Naive thymus-derived CD4-positive, alpha-beta T cell (primary cell): ENCODE results near the gene LGALS7B. TPM values are rescaled to one million over a fixed set of nuclear protein-coding genes. Genes with fewer than 3 reads are reported as not detected.
"Not testable (repeated sequence)": the region's sequence is repeated elsewhere in the genome, so short reads cannot be mapped to it uniquely, and the experiment has no call there.

Experiments
- ATAC-seq: fragments of 150-1000 bp; cut with Tn5 transposase; 2 replicates; pipeline ENCODE4 v1.10.0; 2021; ENCODE audit warnings: mild to moderate bottlenecking, moderate library complexity
- CTCF ChIA-PET: fragments of 350-600 bp; sonication (Branson Sonifier 250); formaldehyde crosslinking; loops from one replicate; lab custom pipeline; 2021; ENCODE audit warnings: antibody characterized with exemption; lab: Charles Lee
- POLR2A ChIA-PET: fragments of 350-600 bp; sonication (Branson Sonifier 250); formaldehyde crosslinking; loops from one replicate; lab custom pipeline; 2021; ENCODE audit warnings: antibody characterized with exemption, inconsistent platforms; lab: Charles Lee
- DNase-seq, 9 donors: peaks; one replicate each; pipeline versions ENCODE4 v3.0.0 to v3.0.0-alpha.2; 2020 to 2022; ENCODE audit warnings: mixed read lengths in 1 of 9
- H3K27ac ChIP-seq: one replicate; pipeline ENCODE4 v1.7.0; 2013; ENCODE audit warnings: mild to moderate bottlenecking, low read depth, low read length, moderate library complexity
- H3K27me3 ChIP-seq, 2 donors: one replicate each; pipeline ENCODE4 v1.7.0; 2013; ENCODE audit warnings: low read length in 2 of 2, mild to moderate bottlenecking in 2 of 2, moderate library complexity in 2 of 2; ENCODE audit not compliant: control insufficient read depth in 2 of 2, insufficient read depth in 2 of 2
- H3K36me3 ChIP-seq, 3 experiments: 1 replicate in 2 of 3; 2 replicates in 1 of 3; pipeline ENCODE4 v1.7.0; 2013; ENCODE audit warnings: low read length in 3 of 3, mild to moderate bottlenecking in 3 of 3, moderate library complexity in 1 of 3; ENCODE audit not compliant: insufficient read depth in 3 of 3, control insufficient read depth in 2 of 3
- H3K4me1 ChIP-seq, 2 donors: one replicate each; pipeline ENCODE4 v1.7.0; 2013; ENCODE audit warnings: low read length in 2 of 2, mild to moderate bottlenecking in 2 of 2, moderate library complexity in 1 of 2; ENCODE audit not compliant: control insufficient read depth in 2 of 2, insufficient read depth in 2 of 2
- H3K4me3 ChIP-seq: 2 replicates; pipeline ENCODE4 v1.7.0; 2013; ENCODE audit warnings: mild to moderate bottlenecking, low read length
- H3K9me3 ChIP-seq, 3 experiments: 1 replicate in 2 of 3; 2 replicates in 1 of 3; pipeline ENCODE4 v1.7.0; 2013; ENCODE audit warnings: low read length in 3 of 3; ENCODE audit not compliant: control insufficient read depth in 2 of 3
- H3K27ac Mint-ChIP-seq, 9 donors: one replicate each; pipeline ENCODE4 v1.8.0; 2020 to 2022; ENCODE audit warnings: mixed read lengths in 9 of 9, mild to moderate bottlenecking in 8 of 9, moderate library complexity in 5 of 9, inconsistent platforms in 2 of 9
- H3K27me3 Mint-ChIP-seq, 5 donors: one replicate each; pipeline ENCODE4 v1.8.0; 2021 to 2022; ENCODE audit warnings: mixed read lengths in 5 of 5, mild to moderate bottlenecking in 1 of 5
- H3K36me3 Mint-ChIP-seq, 5 donors: one replicate each; pipeline ENCODE4 v1.8.0; 2020 to 2022; ENCODE audit warnings: mixed read lengths in 5 of 5, mild to moderate bottlenecking in 3 of 5, inconsistent platforms in 1 of 5
- H3K4me1 Mint-ChIP-seq, 7 donors: one replicate each; pipeline ENCODE4 v1.8.0; 2020 to 2022; ENCODE audit warnings: mixed read lengths in 7 of 7, mild to moderate bottlenecking in 3 of 7, inconsistent platforms in 1 of 7
- H3K4me3 Mint-ChIP-seq, 10 donors: one replicate each; pipeline ENCODE4 v1.8.0; 2020 to 2022; ENCODE audit warnings: mild to moderate bottlenecking in 10 of 10, mixed read lengths in 10 of 10, moderate library complexity in 6 of 10, inconsistent platforms in 2 of 10
- H3K9me3 Mint-ChIP-seq, 11 donors: one replicate each; pipeline ENCODE4 v1.8.0; 2020 to 2022; ENCODE audit warnings: mixed read lengths in 11 of 11, mild to moderate bottlenecking in 4 of 11, inconsistent platforms in 1 of 11, moderate library complexity in 1 of 11
- intact Hi-C, 2 donors: fragments of 100-400 bp; cut with micrococcal nuclease; formaldehyde crosslinking; loops; one replicate each; pipeline ENCODE4 v1.15.1; 2023
- polyA plus RNA-seq, 2 donors: library from polyadenylated mRNA; unstranded; fragments of 300-500 nt; fragmentation: Illumina TruSeq; gene quantifications; one replicate each; pipeline ENCODE4 v1.2.3, GENCODE V29; 2021
- total RNA-seq, 6 experiments: library from RNA in 5 of 6; stranded (reverse) in 5 of 6; gene quantifications; 1 replicate in 5 of 6; 2 replicates in 1 of 6; pipeline ENCODE4 v1.2.3 and lab custom pipeline; 2021 to 2026

The LGALS7B gene
- total and polyA plus RNA-seq, 7 experiments from 2014 or later, result not detected

GRCh38 chr19:38774181-38774950 lies 14.6 kb upstream of the LGALS7B start:
- H3K27ac ChIP-seq, result no peak overlapping the region
- intact Hi-C loops, result no loop called here
- Mint-ChIP-seq H3K4me1 (peaks cover 0 to 6% (median 3%) of the 10 kb centered on the region in 7 donors), H3K36me3 (no peaks in the 10 kb centered on the region), H3K27ac (peak overlapping the region in 1 of 9 donors; percentile 6), H3K9me3 (no peaks in the 10 kb centered on the region), H3K27me3 (peaks cover 0 to 7% (median 0%) of the 10 kb centered on the region in 5 donors), H3K4me3 (no peak overlapping the region)
- no peak overlapping the region for H3K4me3 ChIP-seq
- ChIA-PET POLR2A (no interaction called here), CTCF (interaction anchor here (0.6 to 1.0 kb wide), 2 partner anchors 18 to 68 kb away, joined by 3 read pairs; no protein-coding TSS in a partner anchor)
- ATAC-seq (no peak), DNase-seq (no peak)
- H3K4me1 ChIP-seq, result peaks cover 0 to 3% of the 10 kb centered on the region in 2 donors
- H3K9me3 ChIP-seq, result no peaks in the 10 kb centered on the region
- H3K27me3 ChIP-seq, result no peaks in the 10 kb centered on the region
- no peaks in the 10 kb centered on the region for H3K36me3 ChIP-seq

GRCh38 chr19:38778733-38779132 lies 10.3 kb upstream of the LGALS7B start:
- POLR2A ChIA-PET, result interaction anchor here (0.6 to 0.7 kb wide), 2 partner anchors 135 to 156 kb away, joined by 5 read pairs; no protein-coding TSS in a partner anchor
- H3K27ac Mint-ChIP-seq, result no peak overlapping the region
- H3K27me3 ChIP-seq, result no peaks in the 10 kb centered on the region

GRCh38 chr19:38780443-38780842 lies 8.6 kb upstream of the LGALS7B start:
- Histone ChIP-seq H3K4me1 (no peaks in the 10 kb centered on the region), H3K4me3 (no peak overlapping the region), H3K27me3 (no peaks in the 10 kb centered on the region), H3K27ac (no peak overlapping the region), H3K36me3 (no peaks in the 10 kb centered on the region), H3K9me3 (no peaks in the 10 kb centered on the region)
- no peak overlapping the region for H3K4me3 Mint-ChIP-seq
- H3K9me3 Mint-ChIP-seq, result no peaks in the 10 kb centered on the region
- peaks cover 0 to 27% (median 0%) of the 10 kb centered on the region in 5 donors for H3K27me3 Mint-ChIP-seq
- H3K36me3 Mint-ChIP-seq, result no peaks in the 10 kb centered on the region
- DNase-seq, result no peak
- peak overlapping the region in 1 of 9 donors; percentile 30 for H3K27ac Mint-ChIP-seq
- intact Hi-C loops, result no loop called here
- no peak for ATAC-seq
- ChIA-PET POLR2A (no interaction called here), CTCF (no interaction called here)
- no peaks in the 10 kb centered on the region for H3K4me1 Mint-ChIP-seq

More at GRCh38 chr19:38778733-38779132, 10.3 kb upstream of the LGALS7B start:
- Mint-ChIP-seq H3K27me3 (peaks cover 0 to 27% (median 0%) of the 10 kb centered on the region in 5 donors), H3K9me3 (no peaks in the 10 kb centered on the region), H3K4me1 (peaks cover 0 to 4% (median 0%) of the 10 kb centered on the region in 7 donors), H3K4me3 (no peak overlapping the region), H3K36me3 (no peaks in the 10 kb centered on the region)
- ATAC-seq (no peak), DNase-seq (no peak)
- CTCF ChIA-PET, result no interaction called here
- Histone ChIP-seq H3K4me3 (no peak overlapping the region), H3K4me1 (no peaks in the 10 kb centered on the region), H3K36me3 (no peaks in the 10 kb centered on the region), H3K27ac (no peak overlapping the region), H3K9me3 (no peaks in the 10 kb centered on the region)
- intact Hi-C loops, result no loop called here

GRCh38 chr19:38781058-38781457 lies 7.9 kb upstream of the LGALS7B start:
- ATAC-seq, result no peak
- no peak for DNase-seq
- no peaks in the 10 kb centered on the region for H3K36me3 ChIP-seq
- H3K4me1 Mint-ChIP-seq, result no peaks in the 10 kb centered on the region
- ChIA-PET CTCF (no interaction called here), POLR2A (no interaction called here)
- no peaks in the 10 kb centered on the region for H3K4me1 ChIP-seq
- no peak overlapping the region for H3K27ac ChIP-seq
- H3K27me3 Mint-ChIP-seq, result peaks cover 0 to 27% (median 0%) of the 10 kb centered on the region in 5 donors
- H3K9me3 Mint-ChIP-seq, result no peaks in the 10 kb centered on the region
- H3K36me3 Mint-ChIP-seq, result no peaks in the 10 kb centered on the region
- intact Hi-C loops, result no loop called here
- no peaks in the 10 kb centered on the region for H3K9me3 ChIP-seq
- no peak overlapping the region for H3K4me3 Mint-ChIP-seq
- H3K4me3 ChIP-seq, result no peak overlapping the region
- no peak overlapping the region for H3K27ac Mint-ChIP-seq
- H3K27me3 ChIP-seq, result no peaks in the 10 kb centered on the region

- H3K27me3 ChIP-seq, H3K9me3 ChIP-seq, H3K27ac Mint-ChIP-seq, H3K4me3 ChIP-seq, H3K36me3 ChIP-seq, intact Hi-C loops, POLR2A ChIA-PET, CTCF ChIA-PET, H3K27ac ChIP-seq, H3K4me1 Mint-ChIP-seq, ATAC-seq, H3K4me1 ChIP-seq, H3K36me3 Mint-ChIP-seq, H3K4me3 Mint-ChIP-seq, H3K9me3 Mint-ChIP-seq, DNase-seq: not testable (repeated sequence)
- H3K27me3 Mint-ChIP-seq, result peaks cover 0 to 27% (median 0%) of the 10 kb centered on the region in 5 donors
Observed at GRCh38 chr19:38782212-38782611, 6.8 kb upstream of the LGALS7B start.

- Mint-ChIP-seq H3K4me3 (no peak overlapping the region), H3K36me3 (no peaks in the 10 kb centered on the region), H3K27me3 (peaks cover 0 to 22% (median 0%) of the 10 kb centered on the region in 5 donors), H3K27ac (no peak overlapping the region), H3K4me1 (no peaks in the 10 kb centered on the region), H3K9me3 (no peaks in the 10 kb centered on the region)
- H3K36me3 ChIP-seq, result no peaks in the 10 kb centered on the region
- H3K27me3 ChIP-seq, result no peaks in the 10 kb centered on the region
- ChIA-PET POLR2A (no interaction called here), CTCF (interaction anchor here (1.1 kb wide), 1 partner anchor 14 kb away, joined by 3 read pairs; no protein-coding TSS in a partner anchor)
- intact Hi-C loops, result no loop called here
- no peaks in the 10 kb centered on the region for H3K4me1 ChIP-seq
- DNase-seq (no peak), ATAC-seq (no peak)
- H3K27ac ChIP-seq, result no peak overlapping the region
- H3K9me3 ChIP-seq, result no peaks in the 10 kb centered on the region
- no peak overlapping the region for H3K4me3 ChIP-seq
Observed at GRCh38 chr19:38784224-38784623, 4.8 kb upstream of the LGALS7B start.
